Spleen (tissue), 7 donors: ENCODE data around the gene MYO1A.
"Not testable (repeated sequence)": the region's sequence is repeated elsewhere in the genome, so short reads cannot be mapped to it uniquely, and the experiment has no call there.

Source experiments
- POLR2A ChIP-seq, 3 donors: fragments of 450-650 bp; IDR thresholded peaks; one replicate each; pipeline ENCODE4 v1.5.1; 2017; ENCODE audit warnings: antibody characterized with exemption in 3 of 3, mild to moderate bottlenecking in 1 of 3
- POLR2AphosphoS5 ChIP-seq, 3 donors: sonication (generic); formaldehyde crosslinking; IDR thresholded peaks; one replicate each; pipeline ENCODE4 v1.5.1; 2017; ENCODE audit warnings: antibody characterized with exemption in 3 of 3
- TF ChIP-seq, protein P1 (sequence below), 11 experiments: fragments of 200-600 bp in 7 of 11; fragments of 450-650 bp in 4 of 11; sonication (generic) in 4 of 11; IDR thresholded peaks in 8 of 11; conservative IDR thresholded peaks in 3 of 11; 1 replicate in 7 of 11; 2 replicates in 4 of 11; pipeline versions ENCODE4 v1.4.0 to v1.8.0; 2016 to 2021; ENCODE audit warnings: antibody characterized with exemption in 11 of 11, inconsistent platforms in 4 of 11, mild to moderate bottlenecking in 1 of 11
- donor health status: DM: no; HTN: no; CAD: no; lungs with moderate emphysema.
- donor health status: DM: no; HTN: no; CAD: no.
- donor health status: DM: no; HTN: no; CAD: no.

DNA sequence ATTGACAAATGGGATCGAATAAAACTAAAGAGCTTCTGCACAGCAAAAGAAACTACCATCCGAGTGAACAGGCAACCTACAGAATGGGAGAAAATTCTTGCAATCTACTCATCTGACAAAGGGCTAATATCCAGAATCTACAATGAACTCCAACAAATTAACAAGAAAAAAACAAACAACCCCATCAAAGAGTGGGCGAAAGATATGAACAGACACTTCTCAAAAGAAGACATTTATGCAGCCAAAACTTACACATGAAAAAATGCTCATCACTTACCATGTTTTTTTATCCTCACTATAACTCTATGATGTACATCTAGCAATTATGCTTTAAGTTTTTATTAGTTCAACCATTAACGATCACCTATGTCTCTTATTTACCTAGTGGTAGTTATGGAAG is 4.0 kb upstream of the MYO1A start:
- TF ChIP-seq, protein P1, sequence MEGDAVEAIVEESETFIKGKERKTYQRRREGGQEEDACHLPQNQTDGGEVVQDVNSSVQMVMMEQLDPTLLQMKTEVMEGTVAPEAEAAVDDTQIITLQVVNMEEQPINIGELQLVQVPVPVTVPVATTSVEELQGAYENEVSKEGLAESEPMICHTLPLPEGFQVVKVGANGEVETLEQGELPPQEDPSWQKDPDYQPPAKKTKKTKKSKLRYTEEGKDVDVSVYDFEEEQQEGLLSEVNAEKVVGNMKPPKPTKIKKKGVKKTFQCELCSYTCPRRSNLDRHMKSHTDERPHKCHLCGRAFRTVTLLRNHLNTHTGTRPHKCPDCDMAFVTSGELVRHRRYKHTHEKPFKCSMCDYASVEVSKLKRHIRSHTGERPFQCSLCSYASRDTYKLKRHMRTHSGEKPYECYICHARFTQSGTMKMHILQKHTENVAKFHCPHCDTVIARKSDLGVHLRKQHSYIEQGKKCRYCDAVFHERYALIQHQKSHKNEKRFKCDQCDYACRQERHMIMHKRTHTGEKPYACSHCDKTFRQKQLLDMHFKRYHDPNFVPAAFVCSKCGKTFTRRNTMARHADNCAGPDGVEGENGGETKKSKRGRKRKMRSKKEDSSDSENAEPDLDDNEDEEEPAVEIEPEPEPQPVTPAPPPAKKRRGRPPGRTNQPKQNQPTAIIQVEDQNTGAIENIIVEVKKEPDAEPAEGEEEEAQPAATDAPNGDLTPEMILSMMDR (IDR thresholded peaks at IDR 0.05 in 8 of 11, conservative IDR thresholded peaks at IDR 0.05 in 3 of 11) = not testable (repeated sequence)
- TF ChIP-seq POLR2A, POLR2AphosphoS5 (IDR thresholded peaks at IDR 0.05): not testable (repeated sequence)
